Erythroblast (primary cell): Measurements from ENCODE around the gene ELOVL6.

Experiments
- GATA1 ChIP-seq: IDR thresholded peaks from 2 replicates; pipeline ENCODE4 v1.6.1; 2011; ENCODE audit warnings: low read depth, mild to moderate bottlenecking, control low read depth, low read length, moderate library complexity
- POLR2A ChIP-seq: IDR thresholded peaks from 2 replicates; pipeline ENCODE4 v1.6.1; 2011; ENCODE audit warnings: mild to moderate bottlenecking, low read length

GRCh38 chr4:110149089-110149488 is 49.3 kb downstream of the ELOVL6 start:
- TF ChIP-seq POLR2A (no peak), GATA1 (no peak)
